ENCODE results near the gene WWP2.

- no peak for TF ChIP-seq CTCF (IDR thresholded peaks at IDR 0.05)
- TF ChIP-seq POLR2A (IDR thresholded peaks at IDR 0.05), result no peak
- TF ChIP-seq POLR2AphosphoS5 (IDR thresholded peaks at IDR 0.05), result no peak
- no peak for TF ChIP-seq EP300 (IDR thresholded peaks at IDR 0.05)
Measured at GRCh38 chr16:69804297-69804696, 42.2 kb downstream of the WWP2 start.

Data from sigmoid colon (tissue), 4 donors.